Measurements from ENCODE around the gene CEBPE. TPM values are rescaled to one million over a fixed set of nuclear protein-coding genes. Genes with fewer than 3 reads are reported as not detected.

Gene CEBPE
- total RNA-seq, 1 donor from 2014 or later, result not detected

DNA sequence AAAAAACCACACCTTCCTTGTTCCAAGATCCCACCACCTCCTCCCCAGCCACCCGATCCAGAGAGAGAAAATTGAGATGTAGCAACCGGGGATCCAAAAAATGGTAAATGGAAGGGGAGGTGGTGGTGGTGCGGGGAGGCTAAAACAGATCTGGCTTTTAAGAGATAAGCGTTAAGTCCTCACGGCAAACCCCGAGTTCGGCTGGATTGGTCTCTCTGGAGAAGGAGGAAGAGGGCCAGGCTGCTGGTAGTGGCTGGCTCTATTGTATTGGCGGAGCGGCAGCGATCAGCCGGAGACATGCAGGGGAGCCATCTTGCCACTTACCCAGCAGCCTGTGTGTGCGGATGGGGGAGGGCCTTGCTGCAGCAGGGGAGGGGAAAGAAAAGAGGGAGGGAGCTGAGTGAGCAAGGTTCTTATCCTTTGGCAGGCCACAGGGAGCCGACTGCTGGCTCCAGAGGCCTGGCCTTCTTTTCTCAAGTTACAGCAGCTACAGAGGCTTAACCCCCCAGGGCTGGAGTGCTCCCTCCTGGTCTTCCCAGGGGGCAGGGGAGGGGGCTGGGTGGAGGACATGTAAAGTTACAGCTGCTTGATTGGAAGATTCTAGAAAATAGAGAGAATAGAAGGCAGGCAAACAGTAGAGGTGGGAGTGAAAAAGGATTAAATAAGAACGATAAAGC is 47.7 kb downstream of the CEBPE start:
- FAIRE-seq (no peak), DNase-seq (ENCODE audit: low read depth) (peak; percentile 93)
- no peaks in the 10 kb centered on the region for H3K27me3 ChIP-seq (ENCODE audit: insufficient read depth, low read length)
- peak overlapping the region; percentile 89 for H3K27ac ChIP-seq (ENCODE audit: low read depth, low read length)
- peak overlapping the region; percentile 98 for H3K4me3 ChIP-seq (ENCODE audit: insufficient read depth, low read depth, low read length)
- peaks cover 37% of the 10 kb centered on the region for H3K4me1 ChIP-seq (ENCODE audit: insufficient read depth, low read length)
- H4K20me1 ChIP-seq (ENCODE audit: insufficient read depth, low read length), result peaks cover 55% of the 10 kb centered on the region
- peaks cover 46% of the 10 kb centered on the region for H3K36me3 ChIP-seq (ENCODE audit: insufficient read depth, low read length)
- no peak overlapping the region for H2AFZ ChIP-seq (ENCODE audit: low read depth, low read length)
- H3K79me2 ChIP-seq (ENCODE audit: insufficient read depth, low read length), result peaks cover 81% of the 10 kb centered on the region
- H3K27ac Mint-ChIP-seq (ENCODE audit: unreplicated experiment), result peak overlapping the region; percentile 92
- peaks cover 27% of the 10 kb centered on the region for H3K4me1 Mint-ChIP-seq (ENCODE audit: low read depth, unreplicated experiment)
- H3K27me3 Mint-ChIP-seq (ENCODE audit: low read depth, unreplicated experiment), result no peaks in the 10 kb centered on the region
- no peaks in the 10 kb centered on the region for H3K9me3 ChIP-seq (ENCODE audit: insufficient read depth, low read depth, low read length)
- H3K4me3 Mint-ChIP-seq (ENCODE audit: unreplicated experiment), result peak overlapping the region; percentile 97
- peak overlapping the region; percentile 99 for H3K9ac ChIP-seq (ENCODE audit: low read length)
- no peaks in the 10 kb centered on the region for H3K9me3 Mint-ChIP-seq (ENCODE audit: unreplicated experiment)
- peak overlapping the region; percentile 97 for H3K4me2 ChIP-seq (ENCODE audit: low read length)
- TF ChIP-seq, protein P1, sequence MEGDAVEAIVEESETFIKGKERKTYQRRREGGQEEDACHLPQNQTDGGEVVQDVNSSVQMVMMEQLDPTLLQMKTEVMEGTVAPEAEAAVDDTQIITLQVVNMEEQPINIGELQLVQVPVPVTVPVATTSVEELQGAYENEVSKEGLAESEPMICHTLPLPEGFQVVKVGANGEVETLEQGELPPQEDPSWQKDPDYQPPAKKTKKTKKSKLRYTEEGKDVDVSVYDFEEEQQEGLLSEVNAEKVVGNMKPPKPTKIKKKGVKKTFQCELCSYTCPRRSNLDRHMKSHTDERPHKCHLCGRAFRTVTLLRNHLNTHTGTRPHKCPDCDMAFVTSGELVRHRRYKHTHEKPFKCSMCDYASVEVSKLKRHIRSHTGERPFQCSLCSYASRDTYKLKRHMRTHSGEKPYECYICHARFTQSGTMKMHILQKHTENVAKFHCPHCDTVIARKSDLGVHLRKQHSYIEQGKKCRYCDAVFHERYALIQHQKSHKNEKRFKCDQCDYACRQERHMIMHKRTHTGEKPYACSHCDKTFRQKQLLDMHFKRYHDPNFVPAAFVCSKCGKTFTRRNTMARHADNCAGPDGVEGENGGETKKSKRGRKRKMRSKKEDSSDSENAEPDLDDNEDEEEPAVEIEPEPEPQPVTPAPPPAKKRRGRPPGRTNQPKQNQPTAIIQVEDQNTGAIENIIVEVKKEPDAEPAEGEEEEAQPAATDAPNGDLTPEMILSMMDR (IDR thresholded peaks at IDR 0.05; ENCODE audit: insufficient read depth, low read depth, low read length), result no peak
- TF ChIP-seq EZH2 (IDR thresholded peaks at IDR 0.05; ENCODE audit: insufficient read depth, low read length), result no peak
- H3K36me3 Mint-ChIP-seq (ENCODE audit: low read depth, unreplicated experiment), result peaks cover 6% of the 10 kb centered on the region

DNA sequence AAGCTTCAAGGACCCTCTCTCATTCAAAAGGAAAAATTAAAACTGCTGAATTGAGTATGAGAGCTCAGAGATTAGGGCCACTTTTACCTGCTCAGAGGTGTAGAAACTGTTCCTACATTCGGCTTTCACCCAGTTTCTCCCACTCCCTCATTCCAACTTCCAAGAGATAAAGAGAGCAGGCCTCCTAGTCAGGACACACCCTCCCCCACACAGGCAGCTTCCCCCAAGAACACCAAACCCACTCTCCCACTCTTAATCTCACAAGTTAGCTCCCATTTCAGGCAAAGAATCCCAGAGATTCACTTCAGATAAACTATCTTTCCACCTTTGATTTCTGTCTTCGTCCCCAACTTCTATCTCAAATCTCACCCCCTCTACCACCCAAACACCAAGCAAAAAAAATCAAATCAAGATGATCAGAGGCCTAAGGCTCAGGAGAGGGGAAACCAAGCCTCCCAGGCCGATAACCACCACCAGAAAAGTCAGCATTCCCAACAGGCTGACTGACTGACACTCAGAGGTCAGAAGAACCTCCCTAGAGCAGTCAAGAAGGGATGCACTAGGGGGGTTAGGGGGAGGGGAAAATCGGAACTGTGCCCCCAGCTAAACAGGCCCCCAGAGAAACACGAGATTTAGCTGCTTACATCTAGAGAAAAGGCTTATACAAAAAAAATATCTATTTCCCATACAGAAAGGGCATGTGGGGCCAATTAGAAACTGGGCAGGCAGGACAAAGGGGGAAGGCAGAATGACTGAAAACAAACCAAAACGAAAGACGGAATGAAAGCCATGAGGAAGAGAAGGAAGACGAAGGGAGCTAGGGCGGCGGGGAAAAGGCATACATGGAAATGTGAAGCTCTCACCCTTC is 48.6 kb downstream of the CEBPE start:
- Histone ChIP-seq H2AFZ (ENCODE audit: low read depth, low read length) (no peak overlapping the region), H3K4me1 (ENCODE audit: insufficient read depth, low read length) (peaks cover 43% of the 10 kb centered on the region), H3K36me3 (ENCODE audit: insufficient read depth, low read length) (peaks cover 48% of the 10 kb centered on the region), H3K4me3 (ENCODE audit: insufficient read depth, low read depth, low read length) (peak overlapping the region; percentile 98), H3K27me3 (ENCODE audit: insufficient read depth, low read length) (no peaks in the 10 kb centered on the region), H3K27ac (ENCODE audit: low read depth, low read length) (peak overlapping the region; percentile 89), H3K79me2 (ENCODE audit: insufficient read depth, low read length) (peaks cover 84% of the 10 kb centered on the region), H4K20me1 (ENCODE audit: insufficient read depth, low read length) (peaks cover 58% of the 10 kb centered on the region), H3K9me3 (ENCODE audit: insufficient read depth, low read depth, low read length) (no peaks in the 10 kb centered on the region), H3K9ac (ENCODE audit: low read length) (peak overlapping the region; percentile 99), H3K4me2 (ENCODE audit: low read length) (peak overlapping the region; percentile 97)
- peak overlapping the region; percentile 97 for H3K4me3 Mint-ChIP-seq (ENCODE audit: unreplicated experiment)
- DNase-seq (ENCODE audit: low read depth) (no peak), FAIRE-seq (no peak)
- peaks cover 34% of the 10 kb centered on the region for H3K4me1 Mint-ChIP-seq (ENCODE audit: low read depth, unreplicated experiment)
- no peaks in the 10 kb centered on the region for H3K27me3 Mint-ChIP-seq (ENCODE audit: low read depth, unreplicated experiment)
- no peaks in the 10 kb centered on the region for H3K9me3 Mint-ChIP-seq (ENCODE audit: unreplicated experiment)
- peak overlapping the region; percentile 92 for H3K27ac Mint-ChIP-seq (ENCODE audit: unreplicated experiment)
- no peak for TF ChIP-seq EZH2 (IDR thresholded peaks at IDR 0.05; ENCODE audit: insufficient read depth, low read length)
- TF ChIP-seq, protein P1 (IDR thresholded peaks at IDR 0.05; ENCODE audit: insufficient read depth, low read depth, low read length), result no peak
- peaks cover 6% of the 10 kb centered on the region for H3K36me3 Mint-ChIP-seq (ENCODE audit: low read depth, unreplicated experiment)

All from astrocyte (in vitro differentiated cells and primary cell).